Astrocyte of the cerebellum (primary cell): ENCODE data around the gene IL4.
"Not testable (repeated sequence)": the region's sequence is repeated elsewhere in the genome, so short reads cannot be mapped to it uniquely, and the experiment has no call there.

Experiments
- DNase-seq: peaks from one replicate; pipeline ENCODE4 v3.0.0-alpha.2; 2011; ENCODE audit warnings: low read depth
- H3K4me3 ChIP-seq: 2 replicates; pipeline ENCODE4 v1.5.1; 2011; ENCODE audit warnings: mild to moderate bottlenecking, low read depth, low read length, moderate library complexity
- in situ Hi-C: cut with HindIII; loops from 2 replicates; pipeline ENCODE4 v1.10.0; 2017; ENCODE audit warnings: low sequenced_read_pairs
- TF ChIP-seq, protein P1 (sequence below): IDR thresholded peaks from 2 replicates; pipeline ENCODE4 v1.5.1; 2012; ENCODE audit warnings: low read length, low read depth, moderate library complexity, mild to moderate bottlenecking; ENCODE audit errors: missing control alignments

The IL4 gene

DNA sequence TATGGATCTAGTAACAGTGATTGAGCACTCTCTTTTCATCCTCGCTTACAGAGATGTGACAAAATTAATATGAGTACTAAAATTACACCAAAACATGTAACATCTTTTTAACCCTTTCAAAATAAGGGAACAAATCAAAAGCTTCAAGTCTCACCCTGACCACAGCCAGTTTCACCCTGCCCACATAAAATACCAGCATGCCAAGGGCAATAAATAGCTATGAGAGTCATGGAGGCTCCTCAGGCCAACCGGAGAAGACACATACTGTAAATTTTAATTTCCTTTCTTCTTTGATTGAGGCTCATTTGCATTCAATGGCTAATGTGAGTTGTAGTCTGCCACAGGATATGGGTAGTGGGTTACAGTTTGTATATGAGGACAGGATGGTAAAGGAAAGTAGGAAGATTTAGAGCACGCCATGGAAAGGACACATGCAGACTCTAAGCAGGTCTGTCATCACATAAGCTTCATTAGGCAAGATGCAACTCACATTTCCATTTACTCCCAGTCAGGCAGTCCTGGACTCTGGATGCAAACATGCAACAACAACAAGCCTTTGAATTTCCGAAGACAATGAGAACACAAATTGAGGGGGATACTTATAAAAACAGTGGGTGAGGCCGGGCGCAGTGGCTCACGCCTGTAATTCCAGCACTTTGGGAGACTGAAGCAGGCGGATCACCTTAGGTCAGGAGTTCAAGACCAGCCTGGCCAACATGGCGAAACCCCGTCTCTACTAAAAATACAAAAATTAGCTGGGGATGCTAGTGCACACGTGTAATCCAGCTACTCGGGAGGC lies 11.3 kb downstream of the IL4 start:
- TF ChIP-seq, protein P1, sequence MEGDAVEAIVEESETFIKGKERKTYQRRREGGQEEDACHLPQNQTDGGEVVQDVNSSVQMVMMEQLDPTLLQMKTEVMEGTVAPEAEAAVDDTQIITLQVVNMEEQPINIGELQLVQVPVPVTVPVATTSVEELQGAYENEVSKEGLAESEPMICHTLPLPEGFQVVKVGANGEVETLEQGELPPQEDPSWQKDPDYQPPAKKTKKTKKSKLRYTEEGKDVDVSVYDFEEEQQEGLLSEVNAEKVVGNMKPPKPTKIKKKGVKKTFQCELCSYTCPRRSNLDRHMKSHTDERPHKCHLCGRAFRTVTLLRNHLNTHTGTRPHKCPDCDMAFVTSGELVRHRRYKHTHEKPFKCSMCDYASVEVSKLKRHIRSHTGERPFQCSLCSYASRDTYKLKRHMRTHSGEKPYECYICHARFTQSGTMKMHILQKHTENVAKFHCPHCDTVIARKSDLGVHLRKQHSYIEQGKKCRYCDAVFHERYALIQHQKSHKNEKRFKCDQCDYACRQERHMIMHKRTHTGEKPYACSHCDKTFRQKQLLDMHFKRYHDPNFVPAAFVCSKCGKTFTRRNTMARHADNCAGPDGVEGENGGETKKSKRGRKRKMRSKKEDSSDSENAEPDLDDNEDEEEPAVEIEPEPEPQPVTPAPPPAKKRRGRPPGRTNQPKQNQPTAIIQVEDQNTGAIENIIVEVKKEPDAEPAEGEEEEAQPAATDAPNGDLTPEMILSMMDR, result no peak
- in situ Hi-C loops, result no loop called here
- no peak overlapping the region for H3K4me3 ChIP-seq
- DNase-seq, result no peak

DNA sequence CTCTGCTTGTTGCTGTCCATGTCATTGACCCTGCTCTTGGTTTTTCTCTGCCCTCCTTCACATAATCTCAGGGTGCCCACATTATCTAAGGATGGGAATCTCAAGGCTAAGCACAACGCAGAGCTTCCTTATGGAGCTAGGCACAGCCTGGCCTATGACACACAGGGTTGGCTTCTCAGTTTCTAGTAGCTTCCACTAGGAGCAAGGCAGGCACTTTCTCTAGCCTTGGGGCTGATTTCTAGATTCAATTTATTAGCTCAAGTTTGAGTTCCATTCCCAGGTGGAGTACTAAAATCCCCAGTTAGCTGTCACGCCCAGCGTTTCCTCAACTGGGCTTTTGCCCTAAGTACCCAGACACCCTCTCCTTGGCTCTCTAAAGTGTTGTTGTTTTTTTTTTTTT lies 12.4 kb downstream of the IL4 start:
- TF ChIP-seq, protein P1, result no peak
- in situ Hi-C loops, result no loop called here
- no peak overlapping the region for H3K4me3 ChIP-seq
- DNase-seq, result no peak

DNA sequence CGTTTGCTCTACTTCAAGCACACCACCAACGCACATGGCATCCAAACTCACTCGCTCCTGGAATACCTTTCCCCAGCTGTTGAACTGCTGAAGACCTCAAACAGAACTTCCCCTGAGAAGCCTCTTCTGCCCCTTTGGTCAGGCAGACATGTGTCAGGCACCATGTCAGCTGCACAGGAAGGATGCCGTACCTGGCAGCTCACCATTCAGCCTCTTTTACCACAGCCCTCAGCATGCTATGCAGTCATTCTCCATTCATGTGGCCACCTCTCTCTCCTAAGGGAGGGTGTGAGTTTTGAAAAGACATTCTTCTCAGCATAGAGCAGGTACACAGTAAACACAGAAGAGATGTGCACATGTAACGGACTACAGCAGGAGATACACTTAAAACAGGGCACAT lies 14.2 kb downstream of the IL4 start:
- no peak for DNase-seq
- in situ Hi-C loops, result no loop called here
- no peak overlapping the region for H3K4me3 ChIP-seq
- TF ChIP-seq, protein P1, result no peak

DNA sequence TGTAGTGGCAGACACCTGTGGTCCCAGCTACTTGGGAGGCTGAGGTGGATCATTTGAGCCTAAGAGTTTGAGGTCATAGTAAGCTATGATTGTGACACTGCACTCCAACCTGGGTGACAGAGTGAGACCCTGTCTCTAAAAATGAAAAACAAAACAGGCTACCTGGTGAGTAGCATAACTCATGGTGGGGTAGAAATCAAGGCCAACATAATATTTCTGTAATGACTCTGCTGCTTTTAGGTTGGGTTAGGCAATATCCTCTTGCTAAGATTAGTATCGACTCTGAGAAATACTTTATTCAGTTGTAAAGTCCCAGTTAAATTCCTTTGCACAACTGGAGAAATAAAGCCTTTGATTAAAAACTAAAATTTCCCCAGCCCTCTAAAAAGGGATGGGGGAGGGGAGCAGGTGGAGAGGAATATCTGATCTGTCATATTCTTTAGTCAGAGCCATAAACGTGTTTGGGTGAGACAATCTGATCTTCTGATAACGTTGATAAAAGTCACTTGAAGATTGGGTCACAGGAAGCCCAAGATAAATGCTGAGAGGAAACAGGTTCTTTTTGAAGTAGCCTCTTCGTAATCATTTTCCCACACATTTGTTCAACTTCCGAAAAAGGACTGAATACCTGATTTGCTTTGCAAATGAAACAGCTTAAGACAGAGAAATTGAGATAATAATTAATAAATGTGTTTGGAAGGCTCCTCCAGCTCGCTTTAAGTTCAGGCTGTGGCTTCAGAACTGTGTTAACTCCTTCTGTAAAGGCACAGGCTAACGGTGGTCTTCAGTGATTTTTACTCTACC lies 14.9 kb downstream of the IL4 start:
- in situ Hi-C loops, result no loop called here
- DNase-seq, result no peak

DNA sequence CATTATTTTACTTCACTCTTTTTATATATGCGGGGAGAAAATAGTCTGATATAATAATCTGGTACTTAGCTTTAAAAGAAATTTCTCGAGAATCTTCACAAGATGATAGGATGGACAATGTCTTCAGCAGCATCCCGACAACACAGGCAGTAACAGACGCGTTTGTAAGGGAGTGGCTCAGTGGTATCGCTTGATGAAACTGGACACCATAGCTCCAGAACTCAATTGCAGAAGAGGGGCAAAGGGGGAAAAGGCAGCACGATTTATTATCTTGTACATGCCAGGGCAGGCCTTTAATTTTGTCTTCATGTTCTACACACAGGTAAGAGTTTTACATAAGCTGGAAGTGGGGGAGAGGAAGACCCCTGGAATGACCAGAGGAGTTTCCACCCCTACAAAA lies 15.7 kb downstream of the IL4 start:
- in situ Hi-C loops, result no loop called here
- no peak overlapping the region for H3K4me3 ChIP-seq
- TF ChIP-seq, protein P1, result no peak
- DNase-seq, result no peak

More for the DNA sequence above, 14.9 kb downstream of the IL4 start:
- TF ChIP-seq, protein P1, result no peak
- no peak overlapping the region for H3K4me3 ChIP-seq

DNA sequence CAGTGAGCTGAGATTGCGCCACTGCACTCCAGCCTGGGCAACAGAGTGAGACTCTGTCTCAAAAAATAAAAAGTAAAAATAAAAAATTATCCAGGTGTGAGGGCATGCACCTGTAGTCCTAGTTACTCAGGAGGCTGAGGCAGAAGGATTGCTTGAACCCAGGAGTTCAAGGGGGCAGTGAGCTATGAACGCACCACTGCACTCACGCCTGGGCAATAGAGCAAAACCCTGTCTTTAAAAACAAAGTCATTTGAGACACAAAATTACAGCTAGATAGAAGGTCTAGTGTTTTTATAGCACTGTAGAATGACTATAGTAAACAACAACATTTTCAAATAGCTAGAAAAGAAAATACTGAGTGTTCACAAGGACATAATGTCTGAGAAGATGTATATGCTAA lies 16.4 kb downstream of the IL4 start:
- in situ Hi-C loops, result no loop called here
- no peak for DNase-seq
- no peak overlapping the region for H3K4me3 ChIP-seq
- TF ChIP-seq, protein P1, result no peak

DNA sequence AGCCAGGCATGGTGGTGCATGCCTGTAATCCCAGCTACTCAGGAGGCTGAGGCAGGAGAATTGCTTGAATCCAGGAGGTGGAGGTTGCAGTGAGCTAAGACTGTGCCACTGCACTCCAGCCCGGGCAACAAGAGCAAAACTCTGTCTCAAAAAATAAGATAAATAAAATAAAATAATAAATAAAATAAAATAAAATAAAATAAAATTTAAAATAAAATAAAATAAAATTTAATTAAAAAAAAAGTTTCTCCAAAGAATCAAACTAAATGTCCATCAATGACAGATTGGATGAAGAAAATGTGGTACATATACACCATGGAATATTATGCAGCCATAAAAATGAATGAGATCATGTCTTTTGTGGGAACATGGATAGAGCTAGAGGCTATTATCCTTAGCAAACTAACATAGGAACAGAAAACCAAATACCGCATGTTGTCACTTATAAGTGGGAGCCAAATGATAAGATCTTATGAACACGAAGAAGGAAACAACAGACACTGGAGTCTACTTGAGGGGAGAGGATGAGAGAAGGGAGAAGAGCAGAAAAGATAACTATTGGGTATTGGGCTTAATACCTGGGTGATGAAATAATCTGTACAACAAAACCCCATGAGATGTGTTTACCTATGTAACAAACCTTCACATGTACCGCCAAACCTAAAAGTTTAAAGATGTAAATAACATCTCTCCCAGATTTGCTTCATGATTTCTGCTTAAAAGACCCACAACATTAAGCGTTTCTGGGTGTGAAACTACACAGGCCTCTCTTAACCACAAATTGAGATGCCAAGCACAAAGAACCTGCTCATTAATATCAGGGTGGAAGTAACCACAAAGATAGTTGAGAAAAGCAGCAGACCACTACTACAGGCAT lies 18.2 kb downstream of the IL4 start:
- H3K4me3 ChIP-seq, in situ Hi-C loops, DNase-seq: not testable (repeated sequence)
